ENCODE measurements around the gene SND1.

SND1 gene

GRCh38 chr7:127616724-127617123 lies 35.3 kb upstream of the SND1 start:
- Histone ChIP-seq H3K4me2 (ENCODE audit: low read depth, low read length) (no peak overlapping the region), H3K9me2 (replicated peaks; ENCODE audit: insufficient read depth, low read length) (no peaks in the 10 kb centered on the region), H2AFZ (ENCODE audit: low read length) (no peak overlapping the region), H3K36me3 (replicated peaks; ENCODE audit: insufficient read depth, low read length) (no peaks in the 10 kb centered on the region), H3K9ac (ENCODE audit: low read length) (no peak overlapping the region), H3K4me3 (ENCODE audit: low read length) (no peak overlapping the region), H3K79me2 (ENCODE audit: low read length) (no peaks in the 10 kb centered on the region), H3K4me1 (ENCODE audit: low read length) (no peaks in the 10 kb centered on the region), H3K27ac (ENCODE audit: low read length) (no peak overlapping the region), H3K27me3 (replicated peaks; ENCODE audit: insufficient read depth, low read length) (peaks cover 24% of the 10 kb centered on the region), H4K20me1 (ENCODE audit: insufficient read depth, low read length) (no peaks in the 10 kb centered on the region), H3K9me3 (replicated peaks; ENCODE audit: insufficient read depth, low read length) (no peaks in the 10 kb centered on the region), H3F3A (ENCODE audit: insufficient read depth, low read length) (no peaks in the 10 kb centered on the region)
- no peak for DNase-seq
- TF ChIP-seq EZH2 (optimal IDR thresholded peaks at IDR 0.05; ENCODE audit: low read depth, low read length): no peak
- no peak for TF ChIP-seq CTCF (IDR thresholded peaks at IDR 0.05; ENCODE audit: low read length)
- no peak for TF ChIP-seq EZH2phosphoT487 (IDR thresholded peaks at IDR 0.05; ENCODE audit: low read length)

DNA sequence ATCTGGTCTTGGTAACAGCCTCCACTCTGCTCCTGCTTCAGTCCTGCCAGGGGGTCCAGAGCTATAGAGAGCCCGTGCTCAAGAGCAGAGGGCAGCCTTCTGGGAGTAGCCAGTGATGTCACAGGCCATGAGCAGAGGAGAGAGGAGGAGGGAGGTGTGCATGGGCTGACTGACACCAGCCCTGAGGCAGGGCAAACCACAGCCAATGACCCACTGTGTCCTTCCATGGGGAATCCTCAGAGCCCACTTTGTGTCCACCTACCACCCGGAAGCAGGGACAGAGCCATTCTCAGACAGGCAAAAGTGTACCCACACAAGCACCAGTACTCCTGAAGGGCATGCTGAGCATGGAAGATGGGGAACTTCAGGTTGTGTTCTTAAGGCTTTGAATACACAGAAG lies 34.0 kb upstream of the SND1 start, which contains the start of gene PAX4:
Gene PAX4 (minus strand): TSS at position 101 of the 400 bp plus-strand sequence. CDS start 2,214 bp downstream, outside the sequence.
- H4K20me1 ChIP-seq (ENCODE audit: insufficient read depth, low read length): no peaks in the 10 kb centered on the region
- H2AFZ ChIP-seq (ENCODE audit: low read length): no peak within 1 kb of the TSS
- H3K79me2 ChIP-seq (ENCODE audit: low read length): no peaks in the 10 kb centered on the region
- no peak within 1 kb of the TSS for H3K27ac ChIP-seq (ENCODE audit: low read length)
- TF ChIP-seq EZH2phosphoT487 (IDR thresholded peaks at IDR 0.05; ENCODE audit: low read length) (no peak), CTCF (IDR thresholded peaks at IDR 0.05; ENCODE audit: low read length) (no peak), EZH2 (optimal IDR thresholded peaks at IDR 0.05; ENCODE audit: low read depth, low read length) (no peak)
- no peak within 1 kb of the TSS for H3K4me2 ChIP-seq (ENCODE audit: low read depth, low read length)
- H3K9me3 ChIP-seq (replicated peaks; ENCODE audit: insufficient read depth, low read length): no peaks in the 10 kb centered on the region
- H3F3A ChIP-seq (ENCODE audit: insufficient read depth, low read length): no peaks in the 10 kb centered on the region
- no peaks in the 10 kb centered on the region for H3K36me3 ChIP-seq (replicated peaks; ENCODE audit: insufficient read depth, low read length)
- no peak within 1 kb of the TSS for H3K4me3 ChIP-seq (ENCODE audit: low read length)
- H3K27me3 ChIP-seq (replicated peaks; ENCODE audit: insufficient read depth, low read length): peaks cover 24% of the 10 kb centered on the region
- DNase-seq: no peak
- no peaks in the 10 kb centered on the region for H3K4me1 ChIP-seq (ENCODE audit: low read length)
- no peaks in the 10 kb centered on the region for H3K9me2 ChIP-seq (replicated peaks; ENCODE audit: insufficient read depth, low read length)
- no peak within 1 kb of the TSS for H3K9ac ChIP-seq (ENCODE audit: low read length)

DNA sequence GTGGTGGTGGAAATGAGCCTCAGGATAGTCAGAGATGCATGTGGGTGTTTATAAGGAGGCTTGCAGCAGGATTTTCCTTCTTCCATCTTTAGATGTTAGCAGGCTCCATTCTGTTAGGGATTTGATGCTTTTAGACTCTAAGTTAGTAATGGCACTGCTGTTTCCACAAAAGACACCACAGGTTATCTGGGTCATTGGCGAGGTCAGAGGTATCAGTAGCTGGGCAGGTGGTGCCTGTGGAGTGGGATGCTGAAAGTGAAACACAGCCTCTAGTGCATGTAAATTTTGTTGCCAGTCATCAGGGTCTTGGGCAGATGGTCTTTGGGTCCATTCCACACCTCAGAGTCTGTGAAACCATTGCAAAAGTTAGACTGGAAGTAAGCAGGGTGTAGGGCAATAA lies 33.2 kb upstream of the SND1 start:
- H3K9me2 ChIP-seq (replicated peaks; ENCODE audit: insufficient read depth, low read length): no peaks in the 10 kb centered on the region
- H3F3A ChIP-seq (ENCODE audit: insufficient read depth, low read length): no peaks in the 10 kb centered on the region
- H3K27ac ChIP-seq (ENCODE audit: low read length): no peak overlapping the region
- no peaks in the 10 kb centered on the region for H3K36me3 ChIP-seq (replicated peaks; ENCODE audit: insufficient read depth, low read length)
- H3K4me2 ChIP-seq (ENCODE audit: low read depth, low read length): no peak overlapping the region
- no peak for TF ChIP-seq EZH2phosphoT487 (IDR thresholded peaks at IDR 0.05; ENCODE audit: low read length)
- no peak for TF ChIP-seq EZH2 (optimal IDR thresholded peaks at IDR 0.05; ENCODE audit: low read depth, low read length)
- TF ChIP-seq CTCF (IDR thresholded peaks at IDR 0.05; ENCODE audit: low read length): no peak
- H3K9ac ChIP-seq (ENCODE audit: low read length): no peak overlapping the region
- H3K79me2 ChIP-seq (ENCODE audit: low read length): no peaks in the 10 kb centered on the region
- no peak for DNase-seq
- H3K4me3 ChIP-seq (ENCODE audit: low read length): no peak overlapping the region
- peaks cover 24% of the 10 kb centered on the region for H3K27me3 ChIP-seq (replicated peaks; ENCODE audit: insufficient read depth, low read length)
- H4K20me1 ChIP-seq (ENCODE audit: insufficient read depth, low read length): no peaks in the 10 kb centered on the region
- no peaks in the 10 kb centered on the region for H3K9me3 ChIP-seq (replicated peaks; ENCODE audit: insufficient read depth, low read length)
- H2AFZ ChIP-seq (ENCODE audit: low read length): no peak overlapping the region
- no peaks in the 10 kb centered on the region for H3K4me1 ChIP-seq (ENCODE audit: low read length)

Measured in MM.1S (cell line).